ENCODE measurements around the gene HCRT. TPM values are rescaled to one million over a fixed set of nuclear protein-coding genes. Genes with fewer than 3 reads are reported as not detected.

The HCRT gene
- total RNA-seq, 1 donor from 2014 or later: not detected

DNA sequence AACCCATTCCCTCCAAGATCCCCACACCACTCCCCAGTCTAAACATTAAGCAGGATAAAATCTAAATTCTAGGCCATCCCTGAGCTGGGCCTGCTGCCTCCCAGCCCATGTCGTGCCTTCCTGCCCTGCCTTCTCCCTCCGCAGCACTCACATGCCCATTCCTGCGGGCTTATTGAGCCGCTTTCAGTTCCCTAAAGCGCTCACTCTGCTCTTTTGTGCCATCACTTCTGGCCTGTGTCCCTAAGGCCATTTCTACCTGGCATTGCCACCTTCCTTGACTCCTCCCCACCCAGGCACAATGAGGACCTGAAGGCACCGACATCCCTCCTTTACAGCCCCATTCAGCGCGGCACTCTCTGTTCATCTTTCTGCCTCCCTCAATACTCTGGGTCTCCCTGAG, 17.4 kb downstream of the HCRT start:
- Histone ChIP-seq H3K36me3 (ENCODE audit: control insufficient read depth, insufficient read depth, low read length) (no peaks in the 10 kb centered on the region), H3K4me3 (ENCODE audit: low read depth, low read length) (no peak overlapping the region), H3K27me3 (ENCODE audit: control insufficient read depth, insufficient read depth, low read length) (peaks cover 9% of the 10 kb centered on the region)
- TF ChIP-seq, protein P1, sequence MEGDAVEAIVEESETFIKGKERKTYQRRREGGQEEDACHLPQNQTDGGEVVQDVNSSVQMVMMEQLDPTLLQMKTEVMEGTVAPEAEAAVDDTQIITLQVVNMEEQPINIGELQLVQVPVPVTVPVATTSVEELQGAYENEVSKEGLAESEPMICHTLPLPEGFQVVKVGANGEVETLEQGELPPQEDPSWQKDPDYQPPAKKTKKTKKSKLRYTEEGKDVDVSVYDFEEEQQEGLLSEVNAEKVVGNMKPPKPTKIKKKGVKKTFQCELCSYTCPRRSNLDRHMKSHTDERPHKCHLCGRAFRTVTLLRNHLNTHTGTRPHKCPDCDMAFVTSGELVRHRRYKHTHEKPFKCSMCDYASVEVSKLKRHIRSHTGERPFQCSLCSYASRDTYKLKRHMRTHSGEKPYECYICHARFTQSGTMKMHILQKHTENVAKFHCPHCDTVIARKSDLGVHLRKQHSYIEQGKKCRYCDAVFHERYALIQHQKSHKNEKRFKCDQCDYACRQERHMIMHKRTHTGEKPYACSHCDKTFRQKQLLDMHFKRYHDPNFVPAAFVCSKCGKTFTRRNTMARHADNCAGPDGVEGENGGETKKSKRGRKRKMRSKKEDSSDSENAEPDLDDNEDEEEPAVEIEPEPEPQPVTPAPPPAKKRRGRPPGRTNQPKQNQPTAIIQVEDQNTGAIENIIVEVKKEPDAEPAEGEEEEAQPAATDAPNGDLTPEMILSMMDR (IDR thresholded peaks at IDR 0.05; ENCODE audit: insufficient read depth, low read length, poor library complexity, severe bottlenecking): no peak
- DNase-seq (ENCODE audit: low read depth): no peak

DNA sequence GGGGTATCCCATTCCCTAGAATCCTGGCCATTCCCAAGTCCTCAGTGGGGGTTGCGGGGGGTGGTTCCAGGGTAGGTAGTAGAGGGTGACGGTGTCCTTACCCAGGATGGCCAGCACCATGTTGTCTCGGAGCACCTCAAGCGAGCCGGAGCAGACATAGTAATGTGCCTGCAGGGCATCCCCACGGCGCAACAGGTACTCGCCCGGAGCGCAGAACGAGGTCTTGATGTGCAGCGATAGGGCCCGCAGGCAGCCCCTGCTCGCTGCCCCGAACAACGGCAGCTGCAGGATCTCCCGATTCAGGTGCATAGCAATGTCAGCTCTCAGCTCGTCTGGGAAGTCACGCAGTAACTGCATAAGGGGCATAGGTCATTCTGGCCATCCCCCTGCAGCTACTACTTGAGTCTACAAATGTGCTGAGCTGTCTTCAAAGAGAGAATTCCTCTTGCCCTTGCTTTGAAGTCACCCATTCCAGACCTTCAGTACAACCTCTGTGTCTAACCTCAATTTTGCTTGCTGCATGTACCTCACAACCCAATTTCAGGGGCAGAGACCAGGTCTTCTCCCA, 19.0 kb downstream of the HCRT start:
- no peaks in the 10 kb centered on the region for H3K27me3 ChIP-seq (ENCODE audit: control insufficient read depth, insufficient read depth, low read length)
- TF ChIP-seq, protein P1 (IDR thresholded peaks at IDR 0.05; ENCODE audit: insufficient read depth, low read length, poor library complexity, severe bottlenecking): no peak
- DNase-seq (ENCODE audit: low read depth): no peak
- H3K4me3 ChIP-seq (ENCODE audit: low read depth, low read length): no peak overlapping the region
- H3K36me3 ChIP-seq (ENCODE audit: control insufficient read depth, insufficient read depth, low read length): no peaks in the 10 kb centered on the region

DNA sequence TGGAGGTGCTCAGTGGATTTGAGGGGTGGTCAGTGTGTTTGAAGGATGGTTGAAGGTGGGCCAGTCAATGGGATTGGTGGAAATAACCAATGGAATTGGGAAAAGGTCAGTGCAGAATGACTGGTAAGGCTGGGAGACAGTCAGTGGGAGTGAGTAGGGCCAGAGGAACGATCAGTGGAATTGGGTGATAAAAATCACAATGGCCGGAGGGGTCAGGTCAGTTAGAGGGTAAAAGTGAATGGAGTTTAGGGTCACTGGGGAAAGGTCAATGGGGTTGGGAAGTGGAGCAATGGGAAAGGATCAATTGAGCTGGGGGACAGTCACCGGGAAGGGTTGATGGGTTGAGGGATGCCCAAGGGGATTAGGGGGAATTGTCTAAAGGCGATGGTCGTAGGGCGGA, 19.5 kb downstream of the HCRT start:
- Histone ChIP-seq H3K4me3 (ENCODE audit: low read depth, low read length) (no peak overlapping the region), H3K36me3 (ENCODE audit: control insufficient read depth, insufficient read depth, low read length) (no peaks in the 10 kb centered on the region), H3K27me3 (ENCODE audit: control insufficient read depth, insufficient read depth, low read length) (no peaks in the 10 kb centered on the region)
- DNase-seq (ENCODE audit: low read depth): no peak
- TF ChIP-seq, protein P1 (IDR thresholded peaks at IDR 0.05; ENCODE audit: insufficient read depth, low read length, poor library complexity, severe bottlenecking): no peak

DNA sequence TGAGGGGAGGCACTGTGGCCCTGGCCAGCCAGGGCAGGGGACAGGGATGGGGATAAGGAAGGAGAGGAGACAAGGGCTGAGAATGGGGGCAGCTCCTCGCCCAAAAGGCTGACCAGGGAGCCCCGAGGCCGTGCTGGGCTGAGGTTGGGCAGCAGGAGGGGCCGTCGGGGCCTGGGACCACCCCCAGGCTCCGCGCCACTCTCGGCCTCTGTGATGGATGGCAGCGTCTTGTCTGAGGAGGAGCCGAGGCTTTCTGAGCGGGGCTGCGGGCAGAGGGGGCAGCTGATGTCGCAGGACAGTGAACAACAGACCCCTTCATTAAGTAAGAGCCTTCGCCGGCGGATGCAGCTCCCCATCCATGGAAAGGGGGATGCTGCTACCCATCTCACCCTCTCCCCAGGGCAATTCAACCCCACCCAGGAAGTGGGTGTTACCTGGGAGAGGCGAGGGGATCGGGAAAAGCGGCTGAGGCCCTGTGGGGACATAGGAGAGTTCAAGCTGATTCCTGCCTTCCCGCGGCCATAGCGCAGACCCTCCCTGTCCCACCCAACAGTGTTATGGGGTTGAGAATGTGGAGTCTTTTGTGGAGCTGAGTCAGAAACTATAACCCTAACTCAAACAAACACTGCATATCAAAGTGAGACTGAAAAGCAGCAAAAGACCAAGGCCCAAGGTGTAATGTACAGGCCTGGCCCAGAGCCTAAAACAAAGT, 21.4 kb downstream of the HCRT start:
- H3K4me3 ChIP-seq (ENCODE audit: low read depth, low read length): no peak overlapping the region
- DNase-seq (ENCODE audit: low read depth): no peak
- TF ChIP-seq, protein P1 (IDR thresholded peaks at IDR 0.05; ENCODE audit: insufficient read depth, low read length, poor library complexity, severe bottlenecking): no peak
- no peaks in the 10 kb centered on the region for H3K36me3 ChIP-seq (ENCODE audit: control insufficient read depth, insufficient read depth, low read length)
- no peaks in the 10 kb centered on the region for H3K27me3 ChIP-seq (ENCODE audit: control insufficient read depth, insufficient read depth, low read length)

DNA sequence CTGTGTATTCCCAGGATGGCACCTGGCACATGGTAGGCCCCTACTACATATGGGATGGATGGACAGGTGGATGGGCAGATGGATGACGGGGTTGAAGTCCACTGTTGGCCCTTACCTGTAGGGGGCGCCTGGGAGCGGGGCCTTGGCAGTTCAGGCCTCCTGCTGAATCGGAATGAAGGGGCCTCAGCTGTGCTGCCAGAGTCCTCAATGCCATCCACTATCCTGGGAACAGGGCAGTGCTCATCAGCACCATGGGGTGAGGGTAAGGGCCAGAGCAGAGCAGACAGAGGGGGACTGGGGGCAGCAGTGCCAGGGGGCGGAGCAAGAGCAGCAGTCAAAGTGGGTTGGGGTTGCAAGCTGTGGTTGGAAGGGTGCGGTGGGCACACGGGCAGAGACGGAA, 22.1 kb downstream of the HCRT start:
- Histone ChIP-seq H3K27me3 (ENCODE audit: control insufficient read depth, insufficient read depth, low read length) (no peaks in the 10 kb centered on the region), H3K4me3 (ENCODE audit: low read depth, low read length) (no peak overlapping the region), H3K36me3 (ENCODE audit: control insufficient read depth, insufficient read depth, low read length) (no peaks in the 10 kb centered on the region)
- no peak for DNase-seq (ENCODE audit: low read depth)
- TF ChIP-seq, protein P1 (IDR thresholded peaks at IDR 0.05; ENCODE audit: insufficient read depth, low read length, poor library complexity, severe bottlenecking): peak; percentile 47

DNA sequence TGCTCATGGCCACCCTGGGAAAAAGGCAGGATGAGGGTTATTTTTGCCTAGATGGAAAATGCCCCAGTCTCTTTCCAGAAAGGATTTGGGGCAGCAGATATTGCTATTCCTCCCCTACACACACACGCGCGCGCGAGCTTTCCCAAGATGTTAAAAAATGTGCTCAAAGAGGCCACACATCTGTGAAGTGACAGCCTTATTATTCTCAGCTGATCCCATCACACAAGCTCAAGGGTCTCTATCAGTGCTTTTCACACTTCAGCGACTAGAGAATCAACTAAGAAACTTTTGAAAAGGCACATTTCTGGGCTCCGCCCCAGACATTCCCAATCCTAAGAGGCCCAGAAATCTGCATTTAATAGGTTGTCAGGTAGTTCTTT, 24.7 kb downstream of the HCRT start:
- Histone ChIP-seq H3K4me3 (ENCODE audit: low read depth, low read length) (no peak overlapping the region), H3K36me3 (ENCODE audit: control insufficient read depth, insufficient read depth, low read length) (no peaks in the 10 kb centered on the region), H3K27me3 (ENCODE audit: control insufficient read depth, insufficient read depth, low read length) (no peaks in the 10 kb centered on the region)
- TF ChIP-seq, protein P1 (IDR thresholded peaks at IDR 0.05; ENCODE audit: insufficient read depth, low read length, poor library complexity, severe bottlenecking): no peak
- no peak for DNase-seq (ENCODE audit: low read depth)

All from kidney epithelial cell (primary cell).